IMR-90 (cell line): ENCODE measurements around the gene AQP1. TPM values are rescaled to one million over a fixed set of nuclear protein-coding genes. Genes with fewer than 3 reads are reported as not detected.

Experiments used
- ATAC-seq: fragments of 200-7000 bp; cut with Tn5 transposase; 2 replicates; pipeline ENCODE4 v1.9.1; 2020; ENCODE audit warnings: low read depth, mild to moderate bottlenecking, moderate library complexity
- BruUV-seq: library from RNA; stranded (reverse); fragments of 400-500 nt; replicated peaks from 2 replicates; lab custom pipeline; 2021; lab: Mats Ljungman, UMichigan
- CTCF ChIA-PET: fragments of 300-600 bp; formaldehyde crosslinking; extraction: SDS; loops from one replicate; lab custom pipeline; 2021; ENCODE audit warnings: antibody characterized with exemption; lab: Yijun Ruan, JAX
- POLR2A ChIA-PET: fragments of 300-600 bp; sonication (Branson Sonifier 250); formaldehyde crosslinking; loops from one replicate; lab custom pipeline; 2022; ENCODE audit warnings: antibody characterized with exemption; ENCODE audit not compliant: unreplicated experiment; lab: Charles Lee
- DNase-seq: peaks from one replicate; pipeline ENCODE4 v3.0.0; 2013
- H2AFZ ChIP-seq: replicated peaks from 2 replicates; pipeline ENCODE3; 2013; ENCODE audit warnings: low read length, mild to moderate bottlenecking; ENCODE audit not compliant: poor library complexity
- H2AK5ac ChIP-seq: 2 replicates; pipeline ENCODE4 v1.6.1; 2013; ENCODE audit warnings: low read depth, low read length, inconsistent platforms
- H2AK9ac ChIP-seq: replicated peaks from 2 replicates; pipeline ENCODE3; 2013; ENCODE audit warnings: mild to moderate bottlenecking, low read depth, low read length, moderate library complexity; ENCODE audit not compliant: poor library complexity
- H2BK120ac ChIP-seq: 2 replicates; pipeline ENCODE4 v1.6.1; 2013; ENCODE audit warnings: low read depth, low read length, inconsistent platforms
- H2BK15ac ChIP-seq: 3 replicates; pipeline ENCODE4 v1.6.1; 2013; ENCODE audit warnings: low read depth, low read length, inconsistent platforms
- H2BK20ac ChIP-seq: 2 replicates; pipeline ENCODE4 v1.6.1; 2013; ENCODE audit warnings: low read depth, mild to moderate bottlenecking, inconsistent platforms, low read length, moderate library complexity
- H2BK5ac ChIP-seq: 2 replicates; pipeline ENCODE4 v1.6.1; 2013; ENCODE audit warnings: mild to moderate bottlenecking, low read depth, low read length, inconsistent platforms; ENCODE audit not compliant: poor library complexity, severe bottlenecking
- H3K14ac ChIP-seq: replicated peaks from 2 replicates; pipeline ENCODE4 v1.6.1; 2013; ENCODE audit warnings: low read depth, low read length, inconsistent platforms
- H3K18ac ChIP-seq: 2 replicates; pipeline ENCODE4 v1.6.1; 2013; ENCODE audit warnings: low read depth, low read length, control low read depth
- H3K23ac ChIP-seq: 2 replicates; pipeline ENCODE4 v1.6.1; 2013; ENCODE audit warnings: low read depth, low read length, inconsistent platforms
- H3K27ac ChIP-seq: 2 replicates; pipeline ENCODE4 v1.5.1; 2013; ENCODE audit warnings: mild to moderate bottlenecking, control low read depth, low read length; ENCODE audit not compliant: insufficient read depth
- H3K27me3 ChIP-seq: 2 replicates; pipeline ENCODE4 v1.6.1; 2013; ENCODE audit warnings: low read length; ENCODE audit not compliant: control insufficient read depth, insufficient read depth
- H3K36me3 ChIP-seq: 2 replicates; pipeline ENCODE4 v1.6.1; 2013; ENCODE audit warnings: low read length, mixed read lengths; ENCODE audit not compliant: control insufficient read depth, insufficient read depth
- H3K4ac ChIP-seq: 2 replicates; pipeline ENCODE4 v1.6.1; 2013; ENCODE audit warnings: low read depth, low read length, inconsistent platforms
- H3K4me1 ChIP-seq: 2 replicates; pipeline ENCODE4 v1.6.1; 2013; ENCODE audit warnings: low read length, mixed read lengths; ENCODE audit not compliant: control insufficient read depth, insufficient read depth
- H3K4me2 ChIP-seq: 2 replicates; pipeline ENCODE4 v1.6.1; 2013; ENCODE audit warnings: low read depth, mild to moderate bottlenecking, control low read depth, low read length, moderate library complexity
- H3K4me3 ChIP-seq: 2 replicates; pipeline ENCODE4 v1.5.1; 2013; ENCODE audit warnings: low read depth, mild to moderate bottlenecking, control low read depth, low read length, moderate library complexity; ENCODE audit not compliant: insufficient read depth
- H3K56ac ChIP-seq: 2 replicates; pipeline ENCODE4 v1.6.1; 2013; ENCODE audit warnings: low read length, inconsistent platforms; ENCODE audit not compliant: insufficient read depth; ENCODE audit errors: extremely low read depth
- H3K79me1 ChIP-seq, 2 experiments: 2 replicates each; pipeline ENCODE4 v1.6.1; 2013; ENCODE audit warnings: low read length in 2 of 2, inconsistent platforms in 1 of 2, low read depth in 1 of 2
- H3K9ac ChIP-seq: 2 replicates; pipeline ENCODE4 v1.6.1; 2013; ENCODE audit warnings: low read depth, low read length, control low read depth
- H3K9me1 ChIP-seq: 2 replicates; pipeline ENCODE4 v1.6.1; 2013; ENCODE audit warnings: low read length, inconsistent platforms; ENCODE audit not compliant: insufficient read depth
- H3K9me3 ChIP-seq: 2 replicates; pipeline ENCODE4 v1.6.1; 2013; ENCODE audit warnings: low read length; ENCODE audit not compliant: control insufficient read depth, insufficient read depth
- H4K20me1 ChIP-seq: 2 replicates; pipeline ENCODE4 v1.6.1; 2013; ENCODE audit warnings: low read length, inconsistent platforms; ENCODE audit not compliant: insufficient read depth
- H4K5ac ChIP-seq: 2 replicates; pipeline ENCODE4 v1.6.1; 2013; ENCODE audit warnings: mild to moderate bottlenecking, low read depth, low read length, control low read depth
- H4K8ac ChIP-seq, 2 experiments: 2 replicates each; pipeline ENCODE4 v1.6.1; 2013; ENCODE audit warnings: low read depth in 2 of 2, low read length in 2 of 2, control low read depth in 1 of 2, inconsistent platforms in 1 of 2
- H4K91ac ChIP-seq: 2 replicates; pipeline ENCODE4 v1.6.1; 2013; ENCODE audit warnings: low read depth, low read length, inconsistent platforms; ENCODE audit not compliant: insufficient read depth
- BHLHE40 ChIP-seq: fragments of 150-350 bp; IDR thresholded peaks from 2 replicates; pipeline ENCODE4 v1.6.1; 2016; ENCODE audit warnings: mild to moderate bottlenecking, low read depth, low read length
- CEBPB ChIP-seq: IDR thresholded peaks from 2 replicates; pipeline ENCODE4 v1.6.1; 2012; ENCODE audit warnings: low read depth, low read length, improper control_type of control experiment
- CHD1 ChIP-seq: IDR thresholded peaks from 2 replicates; pipeline ENCODE4 v1.6.1; 2012; ENCODE audit warnings: low read depth, low read length, improper control_type of control experiment
- CTCF ChIP-seq: conservative IDR thresholded peaks from 2 replicates; pipeline ENCODE4 v1.5.1; 2012; ENCODE audit warnings: mild to moderate bottlenecking, low read depth, low read length, improper control_type of control experiment
- ELK1 ChIP-seq: fragments of 150-350 bp; IDR thresholded peaks from 2 replicates; pipeline ENCODE4 v1.6.1; 2016; ENCODE audit warnings: low read depth, mild to moderate bottlenecking, low read length, moderate library complexity, borderline replicate concordance
- FOS ChIP-seq: fragments of 150-350 bp; IDR thresholded peaks from 2 replicates; pipeline ENCODE4 v1.6.1; 2016; ENCODE audit warnings: low read depth, low read length
- MAFK ChIP-seq: IDR thresholded peaks from 2 replicates; pipeline ENCODE4 v1.6.1; 2012; ENCODE audit warnings: low read depth, low read length, improper control_type of control experiment
- MAZ ChIP-seq: IDR thresholded peaks from 2 replicates; pipeline ENCODE4 v1.6.1; 2012; ENCODE audit warnings: low read depth, mild to moderate bottlenecking, low read length, improper control_type of control experiment, moderate library complexity, borderline replicate concordance
- MXI1 ChIP-seq: IDR thresholded peaks from 2 replicates; pipeline ENCODE4 v1.6.1; 2012; ENCODE audit warnings: low read depth, mild to moderate bottlenecking, low read length, moderate library complexity, borderline replicate concordance
- NFE2L2 ChIP-seq: fragments of 150-350 bp; IDR thresholded peaks from 2 replicates; pipeline ENCODE4 v1.6.1; 2016; ENCODE audit warnings: low read depth, mild to moderate bottlenecking, low read length
- POLR2A ChIP-seq: IDR thresholded peaks from 2 replicates; pipeline ENCODE4 v1.6.1; 2012; ENCODE audit warnings: mild to moderate bottlenecking, low read depth, low read length
- RAD21 ChIP-seq: IDR thresholded peaks from 2 replicates; pipeline ENCODE4 v1.6.1; 2012; ENCODE audit warnings: low read length, improper control_type of control experiment
- RCOR1 ChIP-seq: IDR thresholded peaks from 2 replicates; pipeline ENCODE4 v1.6.1; 2012; ENCODE audit warnings: mild to moderate bottlenecking, low read length, improper control_type of control experiment; ENCODE audit not compliant: insufficient replicate concordance
- RFX5 ChIP-seq: IDR thresholded peaks from 2 replicates; pipeline ENCODE4 v1.8.0; 2012; ENCODE audit warnings: low read depth, mild to moderate bottlenecking, low read length, moderate library complexity
- SMC3 ChIP-seq: fragments of 150-350 bp; IDR thresholded peaks from 2 replicates; pipeline ENCODE4 v1.6.1; 2016; ENCODE audit warnings: low read depth, mild to moderate bottlenecking, antibody characterized with exemption, low read length, moderate library complexity
- USF2 ChIP-seq: fragments of 150-350 bp; IDR thresholded peaks from 2 replicates; pipeline ENCODE4 v1.6.1; 2017; ENCODE audit warnings: mild to moderate bottlenecking, antibody characterized with exemption, low read length, low read depth
- WGBS, 2 experiments: methylation state at CpG; one replicate each; pipeline versions ENCODE4 v1.1.5 to v1.1.7; 2013; ENCODE audit warnings: missing lambda C conversion rate in 2 of 2; ENCODE audit not compliant: insufficient read length in 1 of 2; ENCODE audit errors: extremely low coverage in 2 of 2; 5-methylcytosine and 5-hydroxymethylcytosine counted together
- dilution Hi-C: fragments of 300-500 bp; cut with HindIII; formaldehyde crosslinking; loops from one replicate; pipeline ENCODE4 v1.14.3; 2018; ENCODE audit warnings: low sequenced_read_pairs; ENCODE audit not compliant: unreplicated experiment
- in situ Hi-C: fragments of 300-500 bp; cut with MboI; formaldehyde crosslinking; loops from 3 replicates; pipeline ENCODE4 v1.14.3; 2019; ENCODE audit warnings: low sequenced_read_pairs, inconsistent platforms, mixed read lengths
- intact Hi-C: fragments of 100-400 bp; cut with micrococcal nuclease; formaldehyde crosslinking; loops from 2 replicates; pipeline ENCODE4 v1.10.0; 2022
- polyA plus RNA-seq, 3 experiments: library from polyadenylated mRNA; depleted of rRNA; stranded (reverse); fragments of >200 nt; gene quantifications; 2 replicates each; pipeline ENCODE4 v1.2.3, GENCODE V29; 2012; ENCODE audit warnings: low replicate concordance in 1 of 3
- total RNA-seq: library from RNA; depleted of rRNA; stranded (reverse); fragments of >200 nt; gene quantifications from 2 replicates; pipeline ENCODE4 v1.2.3, GENCODE V29; 2012

The AQP1 gene
- total and polyA plus RNA-seq, 2 of the 4 experiments (the other 2 are of a cell fraction) = 0.18 to 0.39 TPM

- dilution Hi-C loops = no loop called here
- intact Hi-C loops = no loop called here
- 100% methylated on average over 3 of the region's 6 CpGs; no CpG with 5 or more reads in 1 of the 2 experiments for WGBS, 2 experiments
Observed at GRCh38 chr7:30909431-30909830, 2.2 kb upstream of the AQP1 start.

More at GRCh38 chr7:30909431-30909830, 2.2 kb upstream of the AQP1 start:
- Histone ChIP-seq H2BK5ac (no peak overlapping the region), H3K9me1 (0 out of 2 replicates have a peak, but pooled peaks cover 2% of the 10 kb centered on the region), H3K36me3 (no peaks in the 10 kb centered on the region), H3K27me3 (peaks cover 3% of the 10 kb centered on the region; the same call in 1 of the 2 replicates), H2AK9ac (no peak overlapping the region), H3K79me1 (no peaks in the 10 kb centered on the region), H2BK120ac (no peak overlapping the region), H3K18ac (no peak overlapping the region), H3K14ac (no peak overlapping the region), H4K5ac (no peak overlapping the region), H3K9ac (no peak overlapping the region), H3K4ac (no peak overlapping the region; the same call in 1 of the 2 replicates), H2AK5ac (peak overlapping the region; percentile 72), H2AFZ (no peak overlapping the region), H2BK20ac (no peak overlapping the region), H3K4me1 (peaks cover 6% of the 10 kb centered on the region), H4K91ac (no peak overlapping the region), H3K4me2 (no peak overlapping the region), H3K27ac (no peak overlapping the region), H3K4me3 (no peak overlapping the region), H3K9me3 (no peaks in the 10 kb centered on the region), H4K8ac (no peak overlapping the region), H2BK15ac (no peak overlapping the region), H3K56ac (no peak overlapping the region), H4K20me1 (no peaks in the 10 kb centered on the region), H3K23ac (no peak overlapping the region)
- ATAC-seq (no peak), DNase-seq (no peak)
- ChIA-PET POLR2A (no interaction called here), CTCF (interaction anchor here (1.2 kb wide), 1 partner anchor 29 kb away, joined by 5 read pairs; no protein-coding TSS in a partner anchor)
- no TSS peak for BruUV-seq
- no peak for TF ChIP-seq FOS
- TF ChIP-seq USF2 = no peak
- TF ChIP-seq RFX5 = no peak
- TF ChIP-seq CEBPB = no peak
- no peak for TF ChIP-seq MAFK
- no peak for TF ChIP-seq CHD1
- TF ChIP-seq BHLHE40 = no peak
- TF ChIP-seq SMC3 = no peak
- TF ChIP-seq MXI1 = no peak
- no peak for TF ChIP-seq RCOR1
- no peak for TF ChIP-seq CTCF
- TF ChIP-seq POLR2A = no peak
- TF ChIP-seq ELK1 = no peak
- no peak for TF ChIP-seq MAZ
- no peak for TF ChIP-seq RAD21
- no peak for TF ChIP-seq NFE2L2
- in situ Hi-C loops = no loop called here
